HepG2 (cell line): ENCODE measurements around the gene TMEM237. TPM values are rescaled to one million over a fixed set of nuclear protein-coding genes. Genes with fewer than 3 reads are reported as not detected.

Source experiments
- DBP ChIP-seq: sonication (generic); formaldehyde crosslinking; IDR thresholded peaks from 2 replicates; pipeline ENCODE4 v1.4.0; 2020; ENCODE audit warnings: missing genetic modification reagents; ENCODE audit errors: not compliant biosample characterization
- FOXJ3 ChIP-seq: sonication (generic); formaldehyde crosslinking; IDR thresholded peaks from 2 replicates; pipeline ENCODE4 v1.4.0; 2020; ENCODE audit warnings: missing genetic modification reagents, mild to moderate bottlenecking, borderline replicate concordance
- JUND ChIP-seq: sonication (generic); formaldehyde crosslinking; IDR thresholded peaks from 2 replicates; pipeline ENCODE4 v1.8.0; 2022; ENCODE audit warnings: mild to moderate bottlenecking, missing genetic modification reagents
- KMT2A ChIP-seq: sonication (generic); formaldehyde crosslinking; IDR thresholded peaks from 2 replicates; pipeline ENCODE4 v1.4.0; 2020; ENCODE audit warnings: missing genetic modification reagents
- MXD1 ChIP-seq: sonication (generic); formaldehyde crosslinking; IDR thresholded peaks from 2 replicates; pipeline ENCODE4 v1.4.0; 2020; ENCODE audit warnings: mild to moderate bottlenecking, missing genetic modification reagents
- RAD21 ChIP-seq: fragments of 450-650 bp; formaldehyde crosslinking; IDR thresholded peaks from 2 replicates; pipeline ENCODE4 v1.5.0; 2020; ENCODE audit warnings: mild to moderate bottlenecking
- ZNF501 ChIP-seq: sonication (generic); formaldehyde crosslinking; IDR thresholded peaks from 2 replicates; pipeline ENCODE4 v1.5.1; 2020; ENCODE audit warnings: mild to moderate bottlenecking, moderate library complexity, missing genetic modification reagents
- ZNF605 ChIP-seq: sonication (generic); formaldehyde crosslinking; IDR thresholded peaks from 2 replicates; pipeline ENCODE4 v1.8.0; 2022; ENCODE audit warnings: mild to moderate bottlenecking, missing genetic modification reagents
- ZNF761 ChIP-seq: sonication (generic); formaldehyde crosslinking; conservative IDR thresholded peaks from 2 replicates; pipeline ENCODE4 v1.4.0; 2020; ENCODE audit warnings: mild to moderate bottlenecking, missing genetic modification reagents
- polyA plus RNA-seq, 8 experiments: library from polyadenylated mRNA; depleted of rRNA in 3 of 8; stranded (reverse) in 7 of 8; unstranded in 1 of 8; fragments of >200 nt; fragmentation: Illumina TruSeq in 4 of 8; extraction: Trizol in 4 of 8; gene quantifications; 2 replicates each; pipeline versions ENCODE4 v1.2.1 to v1.2.3, GENCODE V29; 2011 to 2016; ENCODE audit warnings: low read depth in 4 of 8, missing spikeins in 1 of 8, mixed read lengths in 1 of 8; ENCODE audit not compliant: insufficient read depth in 1 of 8
- total RNA-seq, 5 experiments: library from RNA; depleted of rRNA; stranded (reverse); fragments of >200 nt; fragmentation: Illumina TruSeq; extraction: Trizol; gene quantifications; 2 replicates each; pipeline ENCODE4 v1.2.3, GENCODE V29; 2016; ENCODE audit warnings: low read depth in 1 of 5
- TF ChIP-seq, protein P1 (sequence below): sonication (generic); formaldehyde crosslinking; IDR thresholded peaks from 2 replicates; pipeline ENCODE4 v1.4.0; 2020; ENCODE audit warnings: missing genetic modification reagents, borderline replicate concordance
- TF ChIP-seq, protein P2 (sequence below): sonication (generic); formaldehyde crosslinking; IDR thresholded peaks from 2 replicates; pipeline ENCODE4 v1.5.0; 2020; ENCODE audit warnings: mild to moderate bottlenecking, missing genetic modification reagents, moderate library complexity
- TF ChIP-seq, protein P3 (sequence below), 2 experiments: fragments of 450-650 bp in 1 of 2; sonication (generic) in 1 of 2; formaldehyde crosslinking in 1 of 2; IDR thresholded peaks; 2 replicates each; pipeline versions ENCODE4 v1.6.1 to v1.8.0; 2016 to 2022; ENCODE audit warnings: antibody characterized with exemption in 1 of 2, mild to moderate bottlenecking in 1 of 2, missing genetic modification reagents in 1 of 2

TMEM237 gene
- total and polyA plus RNA-seq, 2 of the 13 experiments (the other 11 are each of a cell fraction or from before 2014, with no cell fraction given), result 21.8 to 36.1 TPM

- TF ChIP-seq FOXJ3 (CRISPR knock-in tag) (0 out of 2 replicates have a peak, but pooled peaks have one; percentile 52), ZNF501 (CRISPR knock-in tag) (peak; percentile 90), RAD21 (CRISPR knock-in tag) (peak; percentile 39), MXD1 (CRISPR knock-in tag) (peak; percentile 94), ZNF605 (CRISPR knock-in tag) (peak; percentile 80), DBP (CRISPR knock-in tag) (peak; percentile 54), ZNF761 (0 out of 2 replicates have a peak, but pooled peaks have one; percentile 52), KMT2A (peak; percentile 94; the same call in 1 of the 2 replicates), JUND (no peak)
- TF ChIP-seq, protein P1, sequence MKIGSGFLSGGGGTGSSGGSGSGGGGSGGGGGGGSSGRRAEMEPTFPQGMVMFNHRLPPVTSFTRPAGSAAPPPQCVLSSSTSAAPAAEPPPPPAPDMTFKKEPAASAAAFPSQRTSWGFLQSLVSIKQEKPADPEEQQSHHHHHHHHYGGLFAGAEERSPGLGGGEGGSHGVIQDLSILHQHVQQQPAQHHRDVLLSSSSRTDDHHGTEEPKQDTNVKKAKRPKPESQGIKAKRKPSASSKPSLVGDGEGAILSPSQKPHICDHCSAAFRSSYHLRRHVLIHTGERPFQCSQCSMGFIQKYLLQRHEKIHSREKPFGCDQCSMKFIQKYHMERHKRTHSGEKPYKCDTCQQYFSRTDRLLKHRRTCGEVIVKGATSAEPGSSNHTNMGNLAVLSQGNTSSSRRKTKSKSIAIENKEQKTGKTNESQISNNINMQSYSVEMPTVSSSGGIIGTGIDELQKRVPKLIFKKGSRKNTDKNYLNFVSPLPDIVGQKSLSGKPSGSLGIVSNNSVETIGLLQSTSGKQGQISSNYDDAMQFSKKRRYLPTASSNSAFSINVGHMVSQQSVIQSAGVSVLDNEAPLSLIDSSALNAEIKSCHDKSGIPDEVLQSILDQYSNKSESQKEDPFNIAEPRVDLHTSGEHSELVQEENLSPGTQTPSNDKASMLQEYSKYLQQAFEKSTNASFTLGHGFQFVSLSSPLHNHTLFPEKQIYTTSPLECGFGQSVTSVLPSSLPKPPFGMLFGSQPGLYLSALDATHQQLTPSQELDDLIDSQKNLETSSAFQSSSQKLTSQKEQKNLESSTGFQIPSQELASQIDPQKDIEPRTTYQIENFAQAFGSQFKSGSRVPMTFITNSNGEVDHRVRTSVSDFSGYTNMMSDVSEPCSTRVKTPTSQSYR (CRISPR knock-in tag), result peak; percentile 58; the same call in 1 of the 2 replicates
- TF ChIP-seq, protein P2, sequence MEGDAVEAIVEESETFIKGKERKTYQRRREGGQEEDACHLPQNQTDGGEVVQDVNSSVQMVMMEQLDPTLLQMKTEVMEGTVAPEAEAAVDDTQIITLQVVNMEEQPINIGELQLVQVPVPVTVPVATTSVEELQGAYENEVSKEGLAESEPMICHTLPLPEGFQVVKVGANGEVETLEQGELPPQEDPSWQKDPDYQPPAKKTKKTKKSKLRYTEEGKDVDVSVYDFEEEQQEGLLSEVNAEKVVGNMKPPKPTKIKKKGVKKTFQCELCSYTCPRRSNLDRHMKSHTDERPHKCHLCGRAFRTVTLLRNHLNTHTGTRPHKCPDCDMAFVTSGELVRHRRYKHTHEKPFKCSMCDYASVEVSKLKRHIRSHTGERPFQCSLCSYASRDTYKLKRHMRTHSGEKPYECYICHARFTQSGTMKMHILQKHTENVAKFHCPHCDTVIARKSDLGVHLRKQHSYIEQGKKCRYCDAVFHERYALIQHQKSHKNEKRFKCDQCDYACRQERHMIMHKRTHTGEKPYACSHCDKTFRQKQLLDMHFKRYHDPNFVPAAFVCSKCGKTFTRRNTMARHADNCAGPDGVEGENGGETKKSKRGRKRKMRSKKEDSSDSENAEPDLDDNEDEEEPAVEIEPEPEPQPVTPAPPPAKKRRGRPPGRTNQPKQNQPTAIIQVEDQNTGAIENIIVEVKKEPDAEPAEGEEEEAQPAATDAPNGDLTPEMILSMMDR (CRISPR knock-in tag), result peak; percentile 19; the same call in 1 of the 2 replicates
- TF ChIP-seq, protein P3, sequence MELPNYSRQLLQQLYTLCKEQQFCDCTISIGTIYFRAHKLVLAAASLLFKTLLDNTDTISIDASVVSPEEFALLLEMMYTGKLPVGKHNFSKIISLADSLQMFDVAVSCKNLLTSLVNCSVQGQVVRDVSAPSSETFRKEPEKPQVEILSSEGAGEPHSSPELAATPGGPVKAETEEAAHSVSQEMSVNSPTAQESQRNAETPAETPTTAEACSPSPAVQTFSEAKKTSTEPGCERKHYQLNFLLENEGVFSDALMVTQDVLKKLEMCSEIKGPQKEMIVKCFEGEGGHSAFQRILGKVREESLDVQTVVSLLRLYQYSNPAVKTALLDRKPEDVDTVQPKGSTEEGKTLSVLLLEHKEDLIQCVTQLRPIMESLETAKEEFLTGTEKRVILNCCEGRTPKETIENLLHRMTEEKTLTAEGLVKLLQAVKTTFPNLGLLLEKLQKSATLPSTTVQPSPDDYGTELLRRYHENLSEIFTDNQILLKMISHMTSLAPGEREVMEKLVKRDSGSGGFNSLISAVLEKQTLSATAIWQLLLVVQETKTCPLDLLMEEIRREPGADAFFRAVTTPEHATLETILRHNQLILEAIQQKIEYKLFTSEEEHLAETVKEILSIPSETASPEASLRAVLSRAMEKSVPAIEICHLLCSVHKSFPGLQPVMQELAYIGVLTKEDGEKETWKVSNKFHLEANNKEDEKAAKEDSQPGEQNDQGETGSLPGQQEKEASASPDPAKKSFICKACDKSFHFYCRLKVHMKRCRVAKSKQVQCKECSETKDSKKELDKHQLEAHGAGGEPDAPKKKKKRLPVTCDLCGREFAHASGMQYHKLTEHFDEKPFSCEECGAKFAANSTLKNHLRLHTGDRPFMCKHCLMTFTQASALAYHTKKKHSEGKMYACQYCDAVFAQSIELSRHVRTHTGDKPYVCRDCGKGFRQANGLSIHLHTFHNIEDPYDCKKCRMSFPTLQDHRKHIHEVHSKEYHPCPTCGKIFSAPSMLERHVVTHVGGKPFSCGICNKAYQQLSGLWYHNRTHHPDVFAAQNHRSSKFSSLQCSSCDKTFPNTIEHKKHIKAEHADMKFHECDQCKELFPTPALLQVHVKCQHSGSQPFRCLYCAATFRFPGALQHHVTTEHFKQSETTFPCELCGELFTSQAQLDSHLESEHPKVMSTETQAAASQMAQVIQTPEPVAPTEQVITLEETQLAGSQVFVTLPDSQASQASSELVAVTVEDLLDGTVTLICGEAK (IDR thresholded peaks at IDR 0.05), result no peak
- TF ChIP-seq, protein P3 (CRISPR knock-in tag; IDR thresholded peaks at IDR 0.05), result peak; percentile 41; the same call in 1 of the 2 replicates
Measured at GRCh38 chr2:201642579-201643215, 606 bp downstream of the TMEM237 start (continued).
